Mesothelial cell of epicardium (in vitro differentiated cells): ENCODE data around the gene PLEKHM3. TPM values are rescaled to one million over a fixed set of nuclear protein-coding genes. Genes with fewer than 3 reads are reported as not detected.
"Not testable (repeated sequence)": the region's sequence is repeated elsewhere in the genome, so short reads cannot be mapped to it uniquely, and the experiment has no call there.

Experiments
- DNase-seq, 2 experiments: peaks; one replicate each; pipeline ENCODE4 v3.0.0; 2021; ENCODE audit warnings: low spot score in 2 of 2; ENCODE audit not compliant: unreplicated experiment in 2 of 2
- H3K27ac Mint-ChIP-seq: 2 replicates; pipeline ENCODE4 v1.8.0; 2021; ENCODE audit warnings: mixed read lengths
- H3K27me3 Mint-ChIP-seq: 2 replicates; pipeline ENCODE4 v1.8.0; 2021; ENCODE audit warnings: low read depth, mixed read lengths
- H3K36me3 Mint-ChIP-seq: 2 replicates; pipeline ENCODE4 v1.8.0; 2021; ENCODE audit warnings: mixed read lengths
- H3K4me1 Mint-ChIP-seq: 2 replicates; pipeline ENCODE4 v1.8.0; 2021; ENCODE audit warnings: mixed read lengths
- H3K4me3 Mint-ChIP-seq: 2 replicates; pipeline ENCODE4 v1.8.0; 2021; ENCODE audit warnings: mild to moderate bottlenecking, moderate library complexity, mixed read lengths
- H3K9me3 Mint-ChIP-seq: 2 replicates; pipeline ENCODE4 v1.8.0; 2021; ENCODE audit warnings: mixed read lengths
- total RNA-seq: library from RNA; stranded (reverse); gene quantifications from 3 replicates; pipeline ENCODE4 v1.2.1, GENCODE V29; 2021
- TF ChIP-seq, protein P1 (sequence below): fragments of 200-600 bp; sonication (generic); IDR thresholded peaks from one replicate; pipeline ENCODE4 v1.5.0; 2021; ENCODE audit warnings: antibody characterized with exemption; ENCODE audit not compliant: unreplicated experiment

PLEKHM3 gene
- total RNA-seq, 1 donor from 2014 or later = 16.2 TPM

DNA sequence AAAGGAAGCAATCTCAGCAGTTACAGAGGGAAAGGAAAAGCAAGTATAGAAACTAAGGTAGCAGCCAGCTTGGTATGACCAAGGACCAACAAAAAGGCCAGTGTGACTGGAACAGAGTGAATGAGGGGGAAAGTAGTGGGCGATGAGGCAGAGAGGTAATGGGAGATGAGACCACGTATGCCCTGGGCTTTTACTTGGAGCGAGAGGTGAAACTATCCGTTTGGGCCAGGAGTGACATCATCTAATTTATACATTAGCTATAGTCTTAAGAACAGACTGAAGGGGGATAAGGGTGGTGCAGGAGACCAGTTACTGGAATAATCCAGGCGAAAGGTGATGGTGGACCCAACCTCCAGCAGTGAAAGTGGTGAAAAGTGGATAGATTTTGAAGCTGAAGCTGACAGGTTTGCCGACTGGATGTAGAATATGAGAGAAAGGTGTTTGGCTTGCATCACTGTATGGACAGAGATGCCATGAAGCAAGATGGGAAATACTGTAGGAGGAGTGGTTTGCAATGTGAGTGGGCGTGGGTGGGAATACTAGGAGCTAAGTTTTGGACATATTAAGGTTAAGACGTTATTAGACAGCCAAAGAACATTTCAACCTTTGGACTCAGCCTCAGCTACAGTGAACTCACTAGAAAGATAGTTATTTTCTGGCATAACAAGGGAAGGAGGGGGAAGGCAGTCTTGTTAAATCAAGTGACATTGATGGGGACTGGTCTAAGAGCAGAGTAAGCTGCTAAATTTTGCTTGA, 106.0 kb downstream of the PLEKHM3 start:
- Mint-ChIP-seq H3K27ac (no peak overlapping the region), H3K4me3 (no peak overlapping the region)

DNA sequence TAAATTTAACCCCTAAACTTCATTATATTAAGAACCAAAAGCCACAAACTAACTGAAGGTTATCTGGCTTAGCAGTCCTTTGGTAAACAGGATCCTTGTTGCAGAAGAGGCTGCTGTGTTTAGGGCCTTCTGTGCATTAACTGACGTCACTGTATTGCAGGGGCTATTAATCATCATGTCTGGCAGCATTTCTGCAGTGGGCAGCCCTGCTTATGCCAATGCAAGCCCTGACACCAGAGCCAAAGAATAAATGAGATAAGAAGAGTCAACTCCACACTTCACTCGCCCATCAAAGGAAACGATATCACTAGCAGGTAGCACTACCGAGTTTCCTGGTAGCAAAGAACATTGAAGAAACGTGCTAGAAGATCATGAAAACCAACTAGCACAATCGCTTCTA, 110.6 kb downstream of the PLEKHM3 start:
- Mint-ChIP-seq H3K9me3 (peaks cover 4% of the 10 kb centered on the region), H3K4me3 (no peak overlapping the region), H3K27me3 (no peaks in the 10 kb centered on the region), H3K27ac (no peak overlapping the region), H3K4me1 (peaks cover 13% of the 10 kb centered on the region), H3K36me3 (peaks cover 17% of the 10 kb centered on the region)
- DNase-seq = no peak
- TF ChIP-seq, protein P1, sequence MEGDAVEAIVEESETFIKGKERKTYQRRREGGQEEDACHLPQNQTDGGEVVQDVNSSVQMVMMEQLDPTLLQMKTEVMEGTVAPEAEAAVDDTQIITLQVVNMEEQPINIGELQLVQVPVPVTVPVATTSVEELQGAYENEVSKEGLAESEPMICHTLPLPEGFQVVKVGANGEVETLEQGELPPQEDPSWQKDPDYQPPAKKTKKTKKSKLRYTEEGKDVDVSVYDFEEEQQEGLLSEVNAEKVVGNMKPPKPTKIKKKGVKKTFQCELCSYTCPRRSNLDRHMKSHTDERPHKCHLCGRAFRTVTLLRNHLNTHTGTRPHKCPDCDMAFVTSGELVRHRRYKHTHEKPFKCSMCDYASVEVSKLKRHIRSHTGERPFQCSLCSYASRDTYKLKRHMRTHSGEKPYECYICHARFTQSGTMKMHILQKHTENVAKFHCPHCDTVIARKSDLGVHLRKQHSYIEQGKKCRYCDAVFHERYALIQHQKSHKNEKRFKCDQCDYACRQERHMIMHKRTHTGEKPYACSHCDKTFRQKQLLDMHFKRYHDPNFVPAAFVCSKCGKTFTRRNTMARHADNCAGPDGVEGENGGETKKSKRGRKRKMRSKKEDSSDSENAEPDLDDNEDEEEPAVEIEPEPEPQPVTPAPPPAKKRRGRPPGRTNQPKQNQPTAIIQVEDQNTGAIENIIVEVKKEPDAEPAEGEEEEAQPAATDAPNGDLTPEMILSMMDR = no peak

More for the DNA sequence above, 106.0 kb downstream of the PLEKHM3 start:
- Mint-ChIP-seq H3K9me3 (no peaks in the 10 kb centered on the region), H3K36me3 (peaks cover 5% of the 10 kb centered on the region), H3K4me1 (peaks cover 3% of the 10 kb centered on the region), H3K27me3 (no peaks in the 10 kb centered on the region)
- DNase-seq = no peak
- TF ChIP-seq, protein P1 = no peak

DNA sequence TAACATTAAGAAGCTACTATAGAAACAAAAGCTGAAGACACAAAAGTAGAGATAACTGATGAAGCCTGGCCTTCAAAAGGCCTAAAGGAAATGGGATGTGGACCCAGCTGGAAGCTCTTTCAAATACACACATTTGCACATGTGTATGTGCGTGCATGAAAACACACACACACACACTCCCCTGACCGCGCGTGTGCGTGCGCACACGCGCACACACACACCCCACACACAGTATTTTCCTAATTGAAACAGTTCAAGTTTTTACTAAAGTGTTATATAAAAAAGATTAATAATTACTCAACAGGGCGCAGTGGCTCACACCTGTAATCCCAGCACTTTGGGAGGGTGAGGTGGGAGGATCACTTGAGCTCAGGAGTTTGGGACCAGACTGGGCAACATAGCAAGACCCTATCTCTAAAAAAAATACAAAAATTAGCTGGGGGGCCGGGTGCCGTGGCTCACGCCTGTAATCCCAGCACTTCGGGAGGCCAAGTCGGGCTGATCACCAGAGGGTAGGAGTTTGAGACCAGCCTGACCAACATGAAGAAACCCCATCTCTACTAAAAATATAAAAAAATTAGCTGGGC, 111.5 kb downstream of the PLEKHM3 start:
- no peak overlapping the region for H3K4me3 Mint-ChIP-seq
- H3K4me1 Mint-ChIP-seq = peaks cover 13% of the 10 kb centered on the region
- TF ChIP-seq, protein P1 = no peak
- H3K27me3 Mint-ChIP-seq = no peaks in the 10 kb centered on the region
- H3K27ac Mint-ChIP-seq = no peak overlapping the region
- DNase-seq = no peak
- H3K36me3 Mint-ChIP-seq = peaks cover 17% of the 10 kb centered on the region
- peaks cover 4% of the 10 kb centered on the region for H3K9me3 Mint-ChIP-seq

DNA sequence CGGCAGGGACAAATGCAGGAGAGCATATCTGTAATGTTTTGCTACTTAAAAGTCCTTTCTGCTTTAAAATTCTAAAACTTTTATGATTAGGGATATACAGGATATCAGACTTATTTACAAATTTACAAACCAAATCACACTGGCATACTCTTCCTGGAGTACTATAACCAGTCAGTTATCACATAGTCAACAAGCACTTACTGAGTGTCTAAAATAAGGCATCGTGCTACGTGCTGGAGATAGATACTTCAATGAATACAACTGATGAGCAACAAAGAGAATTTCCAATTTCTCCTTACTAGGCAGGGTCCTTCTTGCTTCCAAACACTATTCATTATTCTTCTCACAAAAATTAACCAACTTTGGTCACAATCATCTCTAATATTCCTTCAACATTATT, 113.5 kb downstream of the PLEKHM3 start:
- H3K4me1 Mint-ChIP-seq = peaks cover 13% of the 10 kb centered on the region
- H3K4me3 Mint-ChIP-seq = no peak overlapping the region
- TF ChIP-seq, protein P1 = no peak
- no peak for DNase-seq
- H3K27me3 Mint-ChIP-seq = no peaks in the 10 kb centered on the region
- H3K27ac Mint-ChIP-seq = no peak overlapping the region
- H3K9me3 Mint-ChIP-seq = peaks cover 4% of the 10 kb centered on the region
- peaks cover 17% of the 10 kb centered on the region for H3K36me3 Mint-ChIP-seq

DNA sequence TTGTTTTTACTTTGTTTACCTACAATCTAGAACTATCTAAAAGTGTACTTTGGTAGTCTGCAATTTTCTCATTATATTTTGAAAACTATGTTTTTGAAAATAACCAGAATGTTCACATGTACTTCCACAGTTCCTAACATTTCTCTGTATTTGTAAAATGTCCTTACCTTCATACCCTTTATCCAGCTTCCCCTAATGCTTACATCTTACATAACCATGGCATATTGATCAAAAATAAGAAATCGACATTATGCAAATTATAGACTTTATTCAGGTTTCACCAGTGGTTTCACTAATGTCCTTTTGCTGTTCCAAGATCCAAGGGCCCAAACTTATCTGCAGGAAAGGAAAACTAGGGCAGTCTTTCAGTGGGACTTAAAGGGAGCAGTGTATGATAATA, 114.1 kb downstream of the PLEKHM3 start:
- H3K9me3 Mint-ChIP-seq = peaks cover 4% of the 10 kb centered on the region
- H3K36me3 Mint-ChIP-seq = peaks cover 17% of the 10 kb centered on the region
- H3K4me3 Mint-ChIP-seq = no peak overlapping the region
- no peaks in the 10 kb centered on the region for H3K27me3 Mint-ChIP-seq
- no peak for DNase-seq
- TF ChIP-seq, protein P1 = no peak
- peaks cover 13% of the 10 kb centered on the region for H3K4me1 Mint-ChIP-seq
- no peak overlapping the region for H3K27ac Mint-ChIP-seq

DNA sequence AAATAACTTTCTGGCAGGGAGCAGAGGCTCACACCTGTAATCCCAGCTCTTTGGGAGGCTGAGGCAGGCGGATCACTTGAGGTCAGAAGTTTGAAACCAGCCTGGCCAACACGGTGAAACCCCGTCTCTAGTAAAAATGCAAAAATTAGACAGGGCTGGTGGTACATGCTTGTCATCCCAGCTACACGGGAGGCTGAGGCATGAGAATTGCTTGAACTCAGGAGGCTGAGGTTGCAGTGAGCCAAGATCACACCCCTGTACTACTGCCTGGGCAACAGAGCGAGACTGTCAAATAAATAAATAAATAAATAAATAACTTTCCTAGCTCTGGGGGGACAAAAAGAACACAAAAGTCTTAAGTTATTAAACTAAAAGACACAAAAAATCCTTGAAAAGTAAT, 118.8 kb downstream of the PLEKHM3 start:
- not testable (repeated sequence) for H3K36me3 Mint-ChIP-seq, DNase-seq, H3K4me1 Mint-ChIP-seq, H3K27me3 Mint-ChIP-seq, H3K9me3 Mint-ChIP-seq, H3K27ac Mint-ChIP-seq, H3K4me3 Mint-ChIP-seq
